NCI-H1417 (cell line): ENCODE results near the gene SLC39A2.
"Not testable (repeated sequence)": the region's sequence is repeated elsewhere in the genome, so short reads cannot be mapped to it uniquely, and the experiment has no call there.

Experiments
- DNase-seq, 3 experiments: peaks; one replicate each; lab custom pipeline; 2025; lab: John Stamatoyannopoulos, UW

The SLC39A2 gene

GRCh38 chr14:20998674-20999366, at the start of gene SLC39A2:
SLC39A2 (plus strand) TSS chr14:20999293; CDS start chr14:20999447, 154 bp downstream.
- no peak for DNase-seq

GRCh38 chr14:20954736-20955537, 44.2 kb upstream of the SLC39A2 start, which contains the start of gene RNASE2:
RNASE2 (plus strand) TSS chr14:20955487; CDS start chr14:20955772, 285 bp downstream.
- not testable (repeated sequence) for DNase-seq

GRCh38 chr14:20955538-20955873, 43.6 kb upstream of the SLC39A2 start:
- DNase-seq, result not testable (repeated sequence)

GRCh38 chr14:20956376-20956976, 42.6 kb upstream of the SLC39A2 start:
- no peak for DNase-seq

GRCh38 chr14:20958946-20959345, 40.1 kb upstream of the SLC39A2 start:
- DNase-seq, result not testable (repeated sequence)

- no peak for DNase-seq
Measured at GRCh38 chr14:20969336-20969735, 29.8 kb upstream of the SLC39A2 start.

- no peak for DNase-seq
Measured at GRCh38 chr14:20970647-20970982, 28.5 kb upstream of the SLC39A2 start.

GRCh38 chr14:20970983-20971704, 27.9 kb upstream of the SLC39A2 start:
- DNase-seq, result peak; percentile 66 to 84 (median 75)

- DNase-seq, result no peak
Measured at GRCh38 chr14:20971705-20972021, 27.4 kb upstream of the SLC39A2 start.

GRCh38 chr14:20973501-20973900, 25.6 kb upstream of the SLC39A2 start:
- DNase-seq, result no peak

GRCh38 chr14:20976291-20976690, 22.8 kb upstream of the SLC39A2 start:
- DNase-seq, result no peak

GRCh38 chr14:20978687-20979086, 20.4 kb upstream of the SLC39A2 start:
- no peak for DNase-seq

GRCh38 chr14:20980906-20981305, 18.2 kb upstream of the SLC39A2 start:
- DNase-seq, result no peak

- no peak for DNase-seq
Measured at GRCh38 chr14:20982646-20983369, 16.3 kb upstream of the SLC39A2 start.

GRCh38 chr14:20985650-20986049, 13.4 kb upstream of the SLC39A2 start:
- not testable (repeated sequence) for DNase-seq

GRCh38 chr14:20986811-20987210, 12.3 kb upstream of the SLC39A2 start:
- no peak for DNase-seq

- peak in 1 of 3 experiments; percentile 41 for DNase-seq
Measured at GRCh38 chr14:20988717-20989470, 10.2 kb upstream of the SLC39A2 start.

- DNase-seq, result no peak
Measured at GRCh38 chr14:20989471-20989786, 9.7 kb upstream of the SLC39A2 start.

GRCh38 chr14:20989787-20990600, 9.1 kb upstream of the SLC39A2 start, which contains the start of gene METTL17:
METTL17 (plus strand) TSS chr14:20989980; CDS start chr14:20990003, 23 bp downstream.
- DNase-seq, result peak; percentile 86 to 94 (median 94)

- DNase-seq, result no peak
Measured at GRCh38 chr14:20996521-20996920, 2.6 kb upstream of the SLC39A2 start.
